CD4-positive, alpha-beta T cell (primary cell): ENCODE data around the gene RMND5A. TPM values are rescaled to one million over a fixed set of nuclear protein-coding genes. Genes with fewer than 3 reads are reported as not detected.

Source experiments
- ATAC-seq: fragments of 200-7000 bp; cut with Tn5 transposase; one replicate; pipeline ENCODE4 v1.10.0; 2022; ENCODE audit warnings: mild to moderate bottlenecking; ENCODE audit not compliant: poor library complexity
- CTCF ChIA-PET: fragments of 350-600 bp; sonication (Branson Sonifier 250); formaldehyde crosslinking; loops from one replicate; lab custom pipeline; 2021; ENCODE audit warnings: antibody characterized with exemption, inconsistent platforms; lab: Charles Lee
- POLR2A ChIA-PET: fragments of 350-600 bp; sonication (Branson Sonifier 250); formaldehyde crosslinking; loops from one replicate; lab custom pipeline; 2021; ENCODE audit warnings: antibody characterized with exemption, inconsistent platforms; lab: Charles Lee
- DNase-seq, 14 experiments: peaks; one replicate each; pipeline ENCODE4 v3.0.0-alpha.2; 2013 to 2020; ENCODE audit warnings: mixed read lengths in 2 of 14
- H3K27ac ChIP-seq, 2 donors: one replicate each; pipeline versions ENCODE4 v1.5.1 to v1.7.0; 2013; ENCODE audit warnings: low read length in 2 of 2, low read depth in 1 of 2, mild to moderate bottlenecking in 1 of 2
- H3K27me3 ChIP-seq, 2 experiments: 1 replicate in 1 of 2; 2 replicates in 1 of 2; pipeline versions ENCODE4 v1.6.1 to v1.7.0; 2013; ENCODE audit warnings: low read length in 2 of 2, control low read depth in 1 of 2, mild to moderate bottlenecking in 1 of 2, moderate library complexity in 1 of 2; ENCODE audit not compliant: insufficient read depth in 2 of 2, control insufficient read depth in 1 of 2
- H3K36me3 ChIP-seq: one replicate; pipeline ENCODE4 v1.6.1; 2013; ENCODE audit warnings: low read length, control low read depth; ENCODE audit not compliant: insufficient read depth
- H3K4me1 ChIP-seq: one replicate; pipeline ENCODE4 v1.6.1; 2013; ENCODE audit warnings: low read length, control low read depth; ENCODE audit not compliant: insufficient read depth
- H3K4me3 ChIP-seq: one replicate; pipeline ENCODE4 v1.5.1; 2013; ENCODE audit warnings: mild to moderate bottlenecking, low read length, moderate library complexity
- H3K9me3 ChIP-seq, 2 experiments: 1 replicate in 1 of 2; 2 replicates in 1 of 2; pipeline versions ENCODE4 v1.6.1 to v1.7.0; 2013; ENCODE audit warnings: low read length in 2 of 2, mild to moderate bottlenecking in 2 of 2, control low read depth in 1 of 2, moderate library complexity in 1 of 2; ENCODE audit not compliant: control insufficient read depth in 1 of 2, insufficient read depth in 1 of 2
- H3K27ac Mint-ChIP-seq: one replicate; pipeline ENCODE4 v1.8.0; 2020; ENCODE audit warnings: mixed read lengths
- H3K27me3 Mint-ChIP-seq: one replicate; pipeline ENCODE4 v1.8.0; 2021; ENCODE audit warnings: mixed read lengths
- H3K36me3 Mint-ChIP-seq: one replicate; pipeline ENCODE4 v1.8.0; 2021; ENCODE audit warnings: low read depth, mixed read lengths
- H3K4me1 Mint-ChIP-seq: one replicate; pipeline ENCODE4 v1.8.0; 2021; ENCODE audit warnings: low read depth, mixed read lengths
- H3K4me3 Mint-ChIP-seq: one replicate; pipeline ENCODE4 v1.8.0; 2020; ENCODE audit warnings: mild to moderate bottlenecking, mixed read lengths
- H3K9me3 Mint-ChIP-seq: one replicate; pipeline ENCODE4 v1.8.0; 2020; ENCODE audit warnings: mixed read lengths
- intact Hi-C, 2 experiments: fragments of 100-400 bp; cut with DNase I in 1 of 2; cut with micrococcal nuclease in 1 of 2; formaldehyde crosslinking; loops; one replicate each; pipeline versions ENCODE4 v1.15.1 to v1.9.0; 2023 to 2025; cut with DNase I, micrococcal nuclease
- total RNA-seq, 174 experiments: library from RNA in 2 of 174; stranded (reverse) in 2 of 174; gene quantifications; one replicate each; pipeline ENCODE4 v1.2.3 and lab custom pipeline; 2021 to 2026
- TF ChIP-seq, protein P1 (sequence below): fragments of 200-600 bp; IDR thresholded peaks from one replicate; pipeline ENCODE4 v1.8.0; 2022; ENCODE audit warnings: antibody characterized with exemption, mild to moderate bottlenecking

Gene RMND5A
- total RNA-seq, 2 experiments from 2014 or later: 20.5 to 21.4 TPM

DNA sequence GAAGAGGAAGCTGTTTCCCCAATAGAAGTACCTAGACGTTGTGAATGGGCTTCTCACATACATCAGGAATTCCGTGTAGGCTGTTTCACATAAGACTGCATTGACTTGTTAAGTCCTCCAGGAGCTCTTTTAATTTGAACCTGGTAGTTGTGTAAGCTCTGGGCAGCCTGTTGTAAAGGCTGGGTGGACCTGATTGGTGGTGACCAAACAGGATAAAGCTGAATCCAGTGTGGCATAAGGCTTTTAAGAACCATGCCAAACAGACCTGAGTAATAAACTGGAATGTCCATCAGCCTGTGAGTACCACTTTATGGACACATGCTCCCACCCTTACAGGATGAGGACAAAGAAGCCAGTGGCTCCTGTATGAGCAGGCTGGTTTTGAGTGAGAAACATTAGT lies 24.1 kb downstream of the RMND5A start:
- DNase-seq (no peak), ATAC-seq (no peak)
- ChIA-PET CTCF (no interaction called here), POLR2A (no interaction called here)
- Histone ChIP-seq H3K27me3 (no peaks in the 10 kb centered on the region), H3K4me1 (peaks cover 3% of the 10 kb centered on the region), H3K4me3 (no peak overlapping the region), H3K27ac (no peak overlapping the region), H3K36me3 (peaks cover 16% of the 10 kb centered on the region), H3K9me3 (no peaks in the 10 kb centered on the region)
- H3K27me3 Mint-ChIP-seq: no peaks in the 10 kb centered on the region
- peaks cover 63% of the 10 kb centered on the region for H3K36me3 Mint-ChIP-seq
- intact Hi-C loops: no loop called here
- H3K4me3 Mint-ChIP-seq: no peak overlapping the region
- no peak overlapping the region for H3K27ac Mint-ChIP-seq
- TF ChIP-seq, protein P1, sequence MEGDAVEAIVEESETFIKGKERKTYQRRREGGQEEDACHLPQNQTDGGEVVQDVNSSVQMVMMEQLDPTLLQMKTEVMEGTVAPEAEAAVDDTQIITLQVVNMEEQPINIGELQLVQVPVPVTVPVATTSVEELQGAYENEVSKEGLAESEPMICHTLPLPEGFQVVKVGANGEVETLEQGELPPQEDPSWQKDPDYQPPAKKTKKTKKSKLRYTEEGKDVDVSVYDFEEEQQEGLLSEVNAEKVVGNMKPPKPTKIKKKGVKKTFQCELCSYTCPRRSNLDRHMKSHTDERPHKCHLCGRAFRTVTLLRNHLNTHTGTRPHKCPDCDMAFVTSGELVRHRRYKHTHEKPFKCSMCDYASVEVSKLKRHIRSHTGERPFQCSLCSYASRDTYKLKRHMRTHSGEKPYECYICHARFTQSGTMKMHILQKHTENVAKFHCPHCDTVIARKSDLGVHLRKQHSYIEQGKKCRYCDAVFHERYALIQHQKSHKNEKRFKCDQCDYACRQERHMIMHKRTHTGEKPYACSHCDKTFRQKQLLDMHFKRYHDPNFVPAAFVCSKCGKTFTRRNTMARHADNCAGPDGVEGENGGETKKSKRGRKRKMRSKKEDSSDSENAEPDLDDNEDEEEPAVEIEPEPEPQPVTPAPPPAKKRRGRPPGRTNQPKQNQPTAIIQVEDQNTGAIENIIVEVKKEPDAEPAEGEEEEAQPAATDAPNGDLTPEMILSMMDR: no peak
- H3K4me1 Mint-ChIP-seq: peaks cover 39% of the 10 kb centered on the region
- H3K9me3 Mint-ChIP-seq: no peaks in the 10 kb centered on the region

DNA sequence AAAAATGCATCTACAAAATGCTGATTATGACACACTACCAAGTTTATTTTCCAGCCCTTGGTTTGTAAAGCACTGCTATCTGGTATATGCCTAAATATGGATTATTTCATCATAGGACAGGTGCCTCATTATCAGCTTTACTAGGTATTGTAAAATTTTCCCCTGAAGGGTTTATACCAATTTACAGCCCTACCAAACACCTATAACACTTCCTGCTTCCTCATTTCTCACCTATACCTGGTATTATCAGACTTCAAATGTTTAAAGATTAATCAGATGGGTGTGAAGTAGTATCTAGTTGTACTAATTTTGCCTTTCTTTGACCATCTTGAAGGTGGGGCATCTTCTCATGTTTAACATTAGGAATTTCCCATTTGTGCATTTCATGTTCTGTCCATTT lies 26.8 kb downstream of the RMND5A start:
- peaks cover 49% of the 10 kb centered on the region for H3K4me1 Mint-ChIP-seq
- ATAC-seq (no peak), DNase-seq (no peak)
- Histone ChIP-seq H3K9me3 (no peaks in the 10 kb centered on the region), H3K27ac (no peak overlapping the region), H3K27me3 (no peaks in the 10 kb centered on the region), H3K4me3 (no peak overlapping the region), H3K36me3 (peaks cover 23% of the 10 kb centered on the region), H3K4me1 (peaks cover 3% of the 10 kb centered on the region)
- POLR2A ChIA-PET: no interaction called here
- H3K36me3 Mint-ChIP-seq: peaks cover 90% of the 10 kb centered on the region
- TF ChIP-seq, protein P1: no peak
- CTCF ChIA-PET: no interaction called here
- no peaks in the 10 kb centered on the region for H3K9me3 Mint-ChIP-seq
- no peaks in the 10 kb centered on the region for H3K27me3 Mint-ChIP-seq
- H3K4me3 Mint-ChIP-seq: no peak overlapping the region
- H3K27ac Mint-ChIP-seq: no peak overlapping the region
- intact Hi-C loops: loop anchor here in 1 of 2 experiments (5.0 kb wide), 1 partner anchor 60 kb away; no protein-coding TSS in a partner anchor

DNA sequence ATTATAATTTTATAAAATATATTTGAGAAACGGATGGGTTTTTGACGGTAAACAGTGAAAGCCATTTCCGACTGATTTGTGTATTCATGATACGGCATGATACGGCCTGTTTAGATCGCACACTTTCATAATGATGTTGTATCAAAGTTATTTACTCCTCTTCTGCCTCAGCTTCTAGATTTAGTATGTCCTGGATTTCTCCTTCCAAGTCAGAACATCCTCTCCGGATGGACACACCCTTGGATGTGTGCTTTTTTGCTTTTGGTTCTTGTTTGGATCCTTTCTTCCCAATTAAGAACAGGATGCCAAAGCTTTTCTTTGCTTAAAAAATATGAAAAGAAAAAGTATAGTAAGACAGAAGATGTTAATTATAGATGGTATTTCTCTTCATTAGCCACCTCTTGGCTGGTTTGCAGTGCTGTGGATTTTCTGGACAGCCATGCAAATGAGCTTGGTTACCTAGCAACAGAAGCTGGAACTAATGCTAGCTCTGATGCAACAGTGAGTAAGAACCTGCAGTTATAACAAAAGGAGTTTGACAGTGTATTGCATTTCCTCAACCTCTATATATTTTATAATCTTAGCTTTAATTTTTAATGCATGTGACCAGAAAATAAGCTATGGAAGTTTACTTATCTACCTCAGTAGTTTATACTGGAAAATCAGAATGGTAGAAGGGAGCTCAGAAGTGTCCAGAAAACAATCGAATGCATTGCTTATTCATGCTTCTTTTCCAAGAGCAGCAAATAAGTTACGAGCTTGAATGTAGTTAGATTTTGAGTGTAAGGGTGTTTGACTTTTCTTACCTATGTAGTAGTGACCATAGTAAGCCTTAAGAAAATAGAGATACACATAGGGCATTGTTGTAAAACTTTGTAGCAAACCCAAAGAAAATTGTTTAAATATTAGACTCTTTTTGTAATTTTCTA lies 27.9 kb downstream of the RMND5A start:
- H3K4me3 ChIP-seq: no peak overlapping the region
- Mint-ChIP-seq H3K36me3 (peaks cover 97% of the 10 kb centered on the region), H3K4me3 (no peak overlapping the region), H3K4me1 (peaks cover 44% of the 10 kb centered on the region), H3K9me3 (no peaks in the 10 kb centered on the region), H3K27ac (no peak overlapping the region), H3K27me3 (no peaks in the 10 kb centered on the region)
- no peaks in the 10 kb centered on the region for H3K27me3 ChIP-seq
- ChIA-PET POLR2A (no interaction called here), CTCF (no interaction called here)
- no peaks in the 10 kb centered on the region for H3K9me3 ChIP-seq
- peaks cover 33% of the 10 kb centered on the region for H3K36me3 ChIP-seq
- peak in 2 of 14 experiments; percentile 18 to 19 for DNase-seq
- H3K4me1 ChIP-seq: peaks cover 3% of the 10 kb centered on the region
- TF ChIP-seq, protein P1: no peak
- no peak for ATAC-seq
- intact Hi-C loops: loop anchor here in 1 of 2 experiments (5.0 kb wide), 1 partner anchor 61 kb away; no protein-coding TSS in a partner anchor
- no peak overlapping the region for H3K27ac ChIP-seq
